Chondrocyte (in vitro differentiated cells): ENCODE measurements around the gene DMD. TPM values are rescaled to one million over a fixed set of nuclear protein-coding genes. Genes with fewer than 3 reads are reported as not detected.

ENCODE experiments used
- DNase-seq: peaks from one replicate; pipeline ENCODE4 v3.0.0; 2021; ENCODE audit warnings: mixed read lengths, low spot score
- H3K27ac Mint-ChIP-seq: one replicate; pipeline ENCODE4 v1.8.0; 2021; ENCODE audit warnings: mild to moderate bottlenecking, moderate library complexity, mixed read lengths; ENCODE audit not compliant: unreplicated experiment
- H3K27me3 Mint-ChIP-seq: 2 replicates; pipeline ENCODE4 v1.8.0; 2021; ENCODE audit warnings: low read depth, mixed read lengths
- H3K36me3 Mint-ChIP-seq: 2 replicates; pipeline ENCODE4 v1.8.0; 2021; ENCODE audit warnings: low read depth, mixed read lengths
- H3K4me1 Mint-ChIP-seq: 2 replicates; pipeline ENCODE4 v1.8.0; 2021; ENCODE audit warnings: low read depth, mild to moderate bottlenecking, mixed read lengths
- H3K4me3 Mint-ChIP-seq: one replicate; pipeline ENCODE4 v1.8.0; 2021; ENCODE audit warnings: mild to moderate bottlenecking, moderate library complexity, mixed read lengths; ENCODE audit not compliant: unreplicated experiment
- H3K9me3 Mint-ChIP-seq: 2 replicates; pipeline ENCODE4 v1.8.0; 2021; ENCODE audit warnings: low read depth, mixed read lengths
- CTCF ChIP-seq: fragments of 200-600 bp; sonication (generic); IDR thresholded peaks from 2 replicates; pipeline ENCODE4 v1.5.0; 2021; ENCODE audit warnings: antibody characterized with exemption, mild to moderate bottlenecking, moderate library complexity
- microRNA-seq: library from miRNA; unstranded; fragments of <30 nt; microRNA quantifications from one replicate; pipeline ENCODE4 v1.2.0, GENCODE V29; 2020; ENCODE audit warnings: borderline number of aligned reads
- total RNA-seq: library from RNA; stranded (reverse); gene quantifications from 3 replicates; pipeline ENCODE4 v1.2.1, GENCODE V29; 2021

DMD gene
- total RNA-seq, 1 donor from 2014 or later = 201 TPM

- TF ChIP-seq CTCF = no peak
- Mint-ChIP-seq H3K4me3 (no peak overlapping the region), H3K27me3 (no peaks in the 10 kb centered on the region), H3K9me3 (peaks cover 25% of the 10 kb centered on the region), H3K4me1 (no peaks in the 10 kb centered on the region), H3K36me3 (peaks cover 4% of the 10 kb centered on the region), H3K27ac (no peak overlapping the region)
- peak; percentile 89 for DNase-seq
Measured at GRCh38 chrX:31071262-31071661, 2140.1 kb downstream of the DMD start.

GRCh38 chrX:31070057-31070468 is 2141.3 kb downstream of the DMD start:
- no peaks in the 10 kb centered on the region for H3K27me3 Mint-ChIP-seq
- peaks cover 4% of the 10 kb centered on the region for H3K36me3 Mint-ChIP-seq
- H3K9me3 Mint-ChIP-seq = peaks cover 19% of the 10 kb centered on the region
- H3K4me3 Mint-ChIP-seq = no peak overlapping the region
- no peaks in the 10 kb centered on the region for H3K4me1 Mint-ChIP-seq
- no peak overlapping the region for H3K27ac Mint-ChIP-seq
- no peak for TF ChIP-seq CTCF
- DNase-seq = no peak

Small RNA genes lying within 50 kb of the gene (microRNA-seq; reads per million reads assigned to microRNA genes)
- gene MIR3915 (not detected), gene MIR548F5 (not detected)
